B cell (primary cell): ENCODE data around the gene COL6A1. TPM values are rescaled to one million over a fixed set of nuclear protein-coding genes. Genes with fewer than 3 reads are reported as not detected.

Experiments
- ATAC-seq: fragments of 200-7000 bp; cut with Tn5 transposase; one replicate; pipeline ENCODE4 v1.10.0; 2021; ENCODE audit warnings: low read depth, mild to moderate bottlenecking, moderate number of reproducible peaks, moderate library complexity
- CTCF ChIA-PET: fragments of 350-600 bp; sonication (Branson Sonifier 250); formaldehyde crosslinking; loops from one replicate; lab custom pipeline; 2021; ENCODE audit warnings: antibody characterized with exemption, inconsistent platforms; lab: Charles Lee
- POLR2A ChIA-PET: fragments of 350-600 bp; sonication (Branson Sonifier 250); formaldehyde crosslinking; loops from one replicate; lab custom pipeline; 2021; ENCODE audit warnings: antibody characterized with exemption; lab: Charles Lee
- DNase-seq: peaks from one replicate; pipeline ENCODE4 v3.0.0; 2013
- H2AFZ ChIP-seq: 2 replicates; pipeline ENCODE4 v1.6.1; 2012; ENCODE audit warnings: mild to moderate bottlenecking, low read depth, low read length; ENCODE audit not compliant: insufficient read depth, poor library complexity, severe bottlenecking
- H3K27ac ChIP-seq, 2 donors: 1 replicate in 1 of 2; 2 replicates in 1 of 2; pipeline ENCODE4 v1.5.1; 2012 to 2013; ENCODE audit warnings: low read length in 2 of 2, mild to moderate bottlenecking in 2 of 2, moderate library complexity in 1 of 2
- H3K27me3 ChIP-seq, 4 experiments: fragments of 200-600 bp in 1 of 4; sonication (generic) in 1 of 4; replicated peaks in 1 of 4; 1 replicate in 2 of 4; 2 replicates in 2 of 4; pipeline versions ENCODE4 v1.6.1 to v1.7.0; 2013 to 2016; ENCODE audit warnings: low read length in 3 of 4, mild to moderate bottlenecking in 2 of 4, mixed read lengths in 1 of 4, moderate library complexity in 1 of 4; ENCODE audit not compliant: insufficient read depth in 4 of 4, control insufficient read depth in 3 of 4; ENCODE audit errors: control extremely low read depth in 1 of 4
- H3K36me3 ChIP-seq, 2 experiments: replicated peaks in 1 of 2; 1 replicate in 1 of 2; 2 replicates in 1 of 2; pipeline versions ENCODE4 v1.6.1 to v1.7.1; 2013; ENCODE audit warnings: low read length in 1 of 2; ENCODE audit not compliant: insufficient read depth in 2 of 2, control insufficient read depth in 1 of 2; ENCODE audit errors: control extremely low read depth in 1 of 2, extremely low read depth in 1 of 2
- H3K4me1 ChIP-seq, 2 donors: fragments of 200-600 bp in 1 of 2; sonication (generic) in 1 of 2; 1 replicate in 1 of 2; 2 replicates in 1 of 2; pipeline versions ENCODE4 v1.5.1 to v1.6.1; 2013 to 2017; ENCODE audit warnings: low read length in 2 of 2; ENCODE audit not compliant: control insufficient read depth in 2 of 2, insufficient read depth in 2 of 2
- H3K4me2 ChIP-seq: replicated peaks from 2 replicates; pipeline ENCODE3; 2012; ENCODE audit warnings: mild to moderate bottlenecking, low read depth, low read length; ENCODE audit not compliant: poor library complexity, severe bottlenecking
- H3K4me3 ChIP-seq, 5 experiments: fragments of 200-600 bp in 1 of 5; sonication (generic) in 1 of 5; 1 replicate in 3 of 5; 2 replicates in 2 of 5; pipeline versions ENCODE4 v1.5.1 to v1.7.0; 2011 to 2016; ENCODE audit warnings: low read length in 4 of 5, mild to moderate bottlenecking in 4 of 5, low read depth in 2 of 5, control low read depth in 1 of 5, moderate library complexity in 1 of 5; ENCODE audit not compliant: insufficient read depth in 1 of 5; ENCODE audit errors: control extremely low read depth in 1 of 5, extremely low read depth in 1 of 5
- H3K79me2 ChIP-seq: fragments of 200-600 bp; sonication (generic); one replicate; pipeline ENCODE4 v1.6.0; 2016; ENCODE audit warnings: low read length; ENCODE audit not compliant: control insufficient read depth, insufficient read depth
- H3K9ac ChIP-seq: fragments of 200-600 bp; sonication (generic); 2 replicates; pipeline ENCODE4 v1.6.1; 2017; ENCODE audit warnings: mild to moderate bottlenecking, low read length, moderate library complexity
- H3K9me3 ChIP-seq, 3 donors: one replicate each; pipeline versions ENCODE4 v1.6.1 to v1.7.1; 2013; ENCODE audit warnings: low read length in 2 of 3; ENCODE audit not compliant: control insufficient read depth in 2 of 3, insufficient read depth in 1 of 3; ENCODE audit errors: control extremely low read depth in 1 of 3
- H4K20me1 ChIP-seq: 2 replicates; pipeline ENCODE4 v1.6.0; 2012; ENCODE audit warnings: mild to moderate bottlenecking, low read length; ENCODE audit not compliant: insufficient read depth, control insufficient read depth, poor library complexity, severe bottlenecking
- H3K27ac Mint-ChIP-seq: one replicate; pipeline ENCODE4 v1.8.0; 2021; ENCODE audit warnings: mixed read lengths
- H3K27me3 Mint-ChIP-seq: one replicate; pipeline ENCODE4 v1.8.0; 2021; ENCODE audit warnings: mixed read lengths
- H3K4me1 Mint-ChIP-seq: one replicate; pipeline ENCODE4 v1.8.0; 2021; ENCODE audit warnings: mixed read lengths
- H3K4me3 Mint-ChIP-seq: one replicate; pipeline ENCODE4 v1.8.0; 2021; ENCODE audit warnings: mixed read lengths
- H3K9me3 Mint-ChIP-seq: one replicate; pipeline ENCODE4 v1.8.0; 2022; ENCODE audit warnings: mixed read lengths; ENCODE audit not compliant: insufficient read depth
- EZH2 ChIP-seq: IDR thresholded peaks from 2 replicates; pipeline ENCODE4 v1.6.1; 2012; ENCODE audit warnings: borderline replicate concordance, low read depth, mild to moderate bottlenecking, moderate library complexity, low read length; ENCODE audit not compliant: insufficient read depth, poor library complexity, severe bottlenecking
- WGBS: methylation state at CpG from one replicate; pipeline ENCODE4 v1.1.5; 2013; ENCODE audit warnings: missing lambda C conversion rate; ENCODE audit not compliant: insufficient coverage; 5-methylcytosine and 5-hydroxymethylcytosine counted together
- intact Hi-C: fragments of 100-400 bp; cut with micrococcal nuclease; formaldehyde crosslinking; loops from one replicate; pipeline ENCODE4 v1.10.0; 2022
- polyA plus RNA-seq: library from polyadenylated mRNA; depleted of rRNA; stranded (reverse); fragments of >200 nt; gene quantifications from 2 replicates; pipeline ENCODE4 v1.2.3, GENCODE V29; 2012
- total RNA-seq, 2 donors: library from RNA; stranded (reverse); fragments of 120-200 nt in 1 of 2; gene quantifications; 1 replicate in 1 of 2; 2 replicates in 1 of 2; pipeline versions ENCODE4 v1.2.3 to v1.2.4, GENCODE V29; 2013 to 2022
- TF ChIP-seq, protein P1 (sequence below): fragments of 200-600 bp; IDR thresholded peaks from one replicate; pipeline ENCODE4 v1.8.0; 2022; ENCODE audit warnings: antibody characterized with exemption, mild to moderate bottlenecking

COL6A1 gene
- total and polyA plus RNA-seq, 2 donors (not counting 1 experiment from before 2014, with no cell fraction given): 0.39 to 0.67 TPM

DNA sequence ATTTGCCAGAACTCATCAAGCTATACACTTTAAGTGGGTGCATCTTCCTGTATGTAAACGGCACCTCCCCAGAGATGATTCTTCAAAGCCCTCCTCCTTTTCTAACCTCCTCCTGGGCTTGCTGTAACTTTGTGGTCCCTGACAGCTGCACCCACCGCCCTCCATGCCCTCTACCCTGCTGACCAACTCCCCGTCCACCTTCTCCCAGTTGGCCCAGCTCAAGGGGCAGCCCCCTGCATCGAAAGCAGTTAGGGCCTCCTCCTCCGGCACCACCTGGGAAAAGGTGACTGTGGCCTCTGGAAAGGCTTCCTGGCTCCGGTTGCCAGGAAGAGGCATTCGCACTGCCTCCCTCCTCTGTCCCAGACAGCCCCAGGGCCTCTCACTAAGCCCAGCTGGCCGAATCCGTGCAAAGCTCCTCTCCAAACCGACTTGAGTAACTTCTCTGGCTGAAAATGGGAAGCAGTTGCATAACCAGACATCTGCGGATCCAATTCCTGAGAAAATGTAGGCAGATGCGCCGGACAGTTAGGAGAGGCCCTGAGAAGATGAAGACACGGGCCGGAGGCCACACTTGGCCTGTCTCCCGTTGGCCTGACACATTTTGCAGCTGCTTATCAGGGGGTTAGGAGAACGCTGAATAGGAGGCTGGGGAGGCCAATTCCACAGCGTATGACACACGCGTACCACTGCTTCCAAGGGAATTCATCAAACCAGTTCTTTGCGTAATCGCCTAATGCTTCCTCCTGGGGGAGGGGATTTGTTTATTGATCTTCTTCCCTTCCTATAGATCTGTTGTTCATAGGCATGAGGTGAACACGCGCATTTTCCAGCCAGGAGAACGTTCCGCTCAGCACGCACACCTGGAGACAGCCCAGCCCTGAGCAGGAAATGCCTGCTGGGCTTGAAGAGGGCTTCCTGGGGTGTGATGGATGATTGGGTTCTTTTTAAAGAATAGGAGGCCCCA, 67.6 kb downstream of the COL6A1 start:
- H3K27ac ChIP-seq: no peak overlapping the region
- peaks cover 4% of the 10 kb centered on the region for H3K9me3 Mint-ChIP-seq
- no peaks in the 10 kb centered on the region for H3K79me2 ChIP-seq
- H3K9ac ChIP-seq: no peak overlapping the region
- H3K4me1 Mint-ChIP-seq: no peaks in the 10 kb centered on the region
- H3K27me3 ChIP-seq: no peaks in the 10 kb centered on the region
- H3K4me2 ChIP-seq: no peak overlapping the region
- TF ChIP-seq, protein P1, sequence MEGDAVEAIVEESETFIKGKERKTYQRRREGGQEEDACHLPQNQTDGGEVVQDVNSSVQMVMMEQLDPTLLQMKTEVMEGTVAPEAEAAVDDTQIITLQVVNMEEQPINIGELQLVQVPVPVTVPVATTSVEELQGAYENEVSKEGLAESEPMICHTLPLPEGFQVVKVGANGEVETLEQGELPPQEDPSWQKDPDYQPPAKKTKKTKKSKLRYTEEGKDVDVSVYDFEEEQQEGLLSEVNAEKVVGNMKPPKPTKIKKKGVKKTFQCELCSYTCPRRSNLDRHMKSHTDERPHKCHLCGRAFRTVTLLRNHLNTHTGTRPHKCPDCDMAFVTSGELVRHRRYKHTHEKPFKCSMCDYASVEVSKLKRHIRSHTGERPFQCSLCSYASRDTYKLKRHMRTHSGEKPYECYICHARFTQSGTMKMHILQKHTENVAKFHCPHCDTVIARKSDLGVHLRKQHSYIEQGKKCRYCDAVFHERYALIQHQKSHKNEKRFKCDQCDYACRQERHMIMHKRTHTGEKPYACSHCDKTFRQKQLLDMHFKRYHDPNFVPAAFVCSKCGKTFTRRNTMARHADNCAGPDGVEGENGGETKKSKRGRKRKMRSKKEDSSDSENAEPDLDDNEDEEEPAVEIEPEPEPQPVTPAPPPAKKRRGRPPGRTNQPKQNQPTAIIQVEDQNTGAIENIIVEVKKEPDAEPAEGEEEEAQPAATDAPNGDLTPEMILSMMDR: no peak
- no peak for TF ChIP-seq EZH2
- no peak overlapping the region for H3K4me3 ChIP-seq
- intact Hi-C loops: no loop called here
- no peaks in the 10 kb centered on the region for H3K27me3 Mint-ChIP-seq
- ChIA-PET CTCF (no interaction called here), POLR2A (no interaction called here)
- WGBS: 92% methylated on average over 20 of the region's 27 CpGs
- H3K27ac Mint-ChIP-seq: no peak overlapping the region
- H3K4me3 Mint-ChIP-seq: no peak overlapping the region
- no peaks in the 10 kb centered on the region for H3K4me1 ChIP-seq
- DNase-seq: no peak
- H2AFZ ChIP-seq: no peak overlapping the region
- ATAC-seq: no peak
- H3K9me3 ChIP-seq: peaks cover 0 to 31% (median 0%) of the 10 kb centered on the region in 3 donors
- no peaks in the 10 kb centered on the region for H3K36me3 ChIP-seq
- H4K20me1 ChIP-seq: no peaks in the 10 kb centered on the region
